Adrenal gland (tissue), 12 donors: ENCODE measurements around the gene GSTM3. TPM values are rescaled to one million over a fixed set of nuclear protein-coding genes. Genes with fewer than 3 reads are reported as not detected.

Source experiments
- DNase-seq, 7 donors: peaks; one replicate each; pipeline ENCODE4 v3.0.0-alpha.2; 2019 to 2020
- H3K27ac ChIP-seq, 5 donors: fragments of 200-600 bp; sonication (generic) in 4 of 5; 1 replicate in 3 of 5; 2 replicates in 2 of 5; pipeline versions ENCODE4 v1.5.1 to v1.8.0; 2016 to 2020; ENCODE audit warnings: mild to moderate bottlenecking in 1 of 5
- H3K27me3 ChIP-seq: fragments of 200-600 bp; 2 replicates; pipeline ENCODE4 v1.8.0; 2021
- H3K36me3 ChIP-seq, 2 donors: fragments of 200-600 bp; replicated peaks in 1 of 2; 1 replicate in 1 of 2; 2 replicates in 1 of 2; pipeline versions ENCODE4 v1.5.1 to v1.8.0; 2018 to 2022
- H3K4me1 ChIP-seq, 2 donors: fragments of 200-600 bp; replicated peaks in 1 of 2; 1 replicate in 1 of 2; 2 replicates in 1 of 2; pipeline versions ENCODE4 v1.5.1 to v1.8.0; 2018 to 2021
- H3K4me3 ChIP-seq, 4 donors: fragments of 200-600 bp; sonication (generic) in 3 of 4; one replicate each; pipeline ENCODE4 v1.5.1; 2016 to 2018
- H3K9me3 ChIP-seq, 3 donors: fragments of 200-600 bp; sonication (generic) in 1 of 3; replicated peaks in 1 of 3; 1 replicate in 2 of 3; 2 replicates in 1 of 3; pipeline versions ENCODE4 v1.5.1 to v1.8.0; 2016 to 2021
- CTCF ChIP-seq, 6 experiments: fragments of 450-650 bp in 4 of 6; fragments of 200-600 bp in 2 of 6; sonication (generic) in 1 of 6; IDR thresholded peaks; 1 replicate in 5 of 6; 2 replicates in 1 of 6; pipeline versions ENCODE4 v1.5.1 to v1.8.0; 2016 to 2021; ENCODE audit warnings: antibody characterized with exemption in 6 of 6, mild to moderate bottlenecking in 2 of 6, moderate library complexity in 1 of 6
- POLR2A ChIP-seq, 2 donors: fragments of 450-650 bp; IDR thresholded peaks; one replicate each; pipeline ENCODE4 v1.6.1; 2017; ENCODE audit warnings: antibody characterized with exemption in 2 of 2, mild to moderate bottlenecking in 2 of 2, moderate library complexity in 1 of 2
- WGBS, 4 donors: extraction: QIAGEN DNeasy Blood & Tissue Kit in 2 of 4; methylation state at CpG; one replicate each; pipeline versions ENCODE4 v1.1.5 to v1.1.7; 2013 to 2017; 5-methylcytosine and 5-hydroxymethylcytosine counted together
- intact Hi-C, 2 donors: fragments of 100-400 bp; cut with DNase I; formaldehyde crosslinking; loops; one replicate each; pipeline versions ENCODE4 v1.14.1 to v1.15.0; 2022 to 2023
- polyA plus RNA-seq, 3 donors: library from polyadenylated mRNA; stranded (reverse); fragments of 200-250 nt in 2 of 3; fragments of 350-450 nt in 1 of 3; fragmentation: Illumina TruSeq in 1 of 3; extraction: RNeasy Lipid Tissue Mini Kit (QIAGEN cat#74804) in 1 of 3; gene quantifications; one replicate each; pipeline ENCODE4 v1.2.3, GENCODE V29; 2013 to 2014
- total RNA-seq, 9 donors: library from RNA; depleted of rRNA in 4 of 9; stranded (reverse); fragments of >200 nt in 4 of 9; fragments of 120-200 nt in 1 of 9; fragmentation: NEBNext Ultra II Directional in 1 of 9; extraction: Animal tissue kit (Norgen Biotek cat#: 25700) in 1 of 9; gene quantifications; one replicate each; pipeline versions ENCODE4 v1.1.0 to v1.2.4, GENCODE V29; 2013 to 2023
- donor health status: healthy with polysubstance abuse.
- donor health status: Bipolar disorder and iron deficiency.
- donor health status: DM: yes; HTN: yes; CAD: no.
- donor health status: DM: no; HTN: no; CAD: no.
- donor health status: DM: no; HTN: no; CAD: no.
- donor health status: DM: yes; HTN: yes; CAD: no.

The GSTM3 gene
- total and polyA plus RNA-seq, 12 donors: 14.5 to 117 (median 72.0) TPM

DNA sequence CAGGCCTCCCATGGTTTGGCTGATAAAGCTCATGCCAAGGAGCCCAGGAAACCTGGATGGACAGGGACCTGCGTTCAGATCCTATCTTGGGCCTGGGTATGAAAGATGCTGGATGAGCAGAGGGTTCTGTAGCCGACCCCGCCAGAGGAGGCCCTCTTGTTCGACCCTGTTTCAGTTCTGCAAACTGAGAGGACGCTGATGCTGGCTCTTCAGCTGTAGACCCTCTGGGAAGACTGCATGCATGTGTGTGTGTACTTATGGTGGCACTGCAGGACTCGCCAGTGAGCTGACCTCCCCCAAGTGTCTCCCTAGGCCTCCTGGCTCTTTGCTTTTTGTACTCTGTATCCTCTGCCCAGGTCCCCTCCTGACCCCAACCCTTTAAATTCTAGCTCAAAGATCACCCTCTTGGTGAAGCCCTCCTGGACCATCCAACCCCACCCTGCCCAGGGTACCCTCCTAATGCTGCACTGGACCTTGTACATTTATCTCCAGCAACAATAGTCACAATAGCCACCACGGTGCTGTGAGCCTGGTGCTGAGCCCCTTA is 21.3 kb upstream of the GSTM3 start:
- no peak overlapping the region for H3K4me3 ChIP-seq
- no peaks in the 10 kb centered on the region for H3K9me3 ChIP-seq
- H3K27ac ChIP-seq: no peak overlapping the region
- TF ChIP-seq POLR2A (IDR thresholded peaks at IDR 0.05) (no peak), CTCF (IDR thresholded peaks at IDR 0.05) (no peak)
- no peaks in the 10 kb centered on the region for H3K36me3 ChIP-seq
- DNase-seq: peak in 4 of 7 donors; percentile 4 to 39 (median 12)
- peaks cover 0 to 8% of the 10 kb centered on the region in 2 donors for H3K4me1 ChIP-seq
- intact Hi-C loops: no loop called here
- no peaks in the 10 kb centered on the region for H3K27me3 ChIP-seq
- 86 to 97% (median 89%) methylated on average over 6 to 7 of the region's 7 CpGs for WGBS, 4 donors

GRCh38 chr1:109761227-109762038 is 20.6 kb upstream of the GSTM3 start:
- H3K9me3 ChIP-seq: no peaks in the 10 kb centered on the region
- intact Hi-C loops: no loop called here
- TF ChIP-seq POLR2A (IDR thresholded peaks at IDR 0.05) (no peak), CTCF (IDR thresholded peaks at IDR 0.05) (no peak)
- 84 to 95% (median 87%) methylated on average over 8 to 14 of the region's 14 CpGs for WGBS, 4 donors
- no peaks in the 10 kb centered on the region for H3K36me3 ChIP-seq
- no peaks in the 10 kb centered on the region for H3K27me3 ChIP-seq
- H3K4me3 ChIP-seq: no peak overlapping the region
- DNase-seq: peak in 5 of 7 donors; percentile 7 to 89 (median 16)
- no peak overlapping the region for H3K27ac ChIP-seq
- peaks cover 0 to 8% of the 10 kb centered on the region in 2 donors for H3K4me1 ChIP-seq

- Histone ChIP-seq H3K27ac (no peak overlapping the region), H3K9me3 (no peaks in the 10 kb centered on the region), H3K36me3 (no peaks in the 10 kb centered on the region), H3K27me3 (no peaks in the 10 kb centered on the region), H3K4me1 (peaks cover 0 to 8% of the 10 kb centered on the region in 2 donors), H3K4me3 (no peak overlapping the region)
- peak in 5 of 7 donors; percentile 5 to 47 (median 10) for DNase-seq
- TF ChIP-seq POLR2A (IDR thresholded peaks at IDR 0.05) (no peak), CTCF (IDR thresholded peaks at IDR 0.05) (no peak)
- intact Hi-C loops: no loop called here
- WGBS, 4 donors: 82 to 96% (median 94%) methylated on average over 4 to 7 of the region's 7 CpGs
These were observed 19.9 kb upstream of the GSTM3 start for GRCh38 chr1:109760581-109761226.
